ENCODE data around the gene LHX6.

DNA sequence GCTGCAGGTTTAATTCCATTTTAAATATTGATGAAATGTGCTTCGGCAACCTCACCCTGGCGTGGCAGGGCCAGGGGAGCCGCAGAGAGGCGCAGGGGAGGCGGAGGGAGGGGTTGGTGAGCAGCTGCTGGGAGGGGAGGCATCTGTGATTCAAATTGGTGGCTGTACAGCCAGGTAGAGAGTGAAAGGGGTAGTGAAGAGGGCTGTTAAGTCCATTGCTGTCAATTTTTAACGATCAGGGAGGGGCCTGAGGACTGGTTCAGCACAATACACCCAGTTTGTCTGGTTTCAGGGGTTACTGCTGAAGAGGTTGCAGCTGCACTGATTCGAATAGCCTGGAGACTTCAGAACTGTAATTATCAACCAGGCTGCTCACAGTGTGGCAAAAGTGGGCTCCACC, 31.3 kb downstream of the LHX6 start:
- TF ChIP-seq CTCF (IDR thresholded peaks at IDR 0.05; ENCODE audit: insufficient read depth, low read length) (no peak), REST (IDR thresholded peaks at IDR 0.05; ENCODE audit: insufficient replicate concordance, low read depth) (no peak), POLR2AphosphoS5 (IDR thresholded peaks at IDR 0.05; ENCODE audit: low read depth) (no peak)
